Activated T-cell treated with anti-CD3 and anti-CD28 coated beads, Interleukin-2, amount 50 U/mL, for 48 hours (primary cell): ENCODE results near the gene METTL22.

Experiments used
- DNase-seq, 2 experiments: peaks; one replicate each; pipeline ENCODE4 v3.0.0-alpha.2; 2020

The METTL22 gene

GRCh38 chr16:8595783-8596182 is 25.7 kb upstream of the METTL22 start:
- no peak for DNase-seq

GRCh38 chr16:8596581-8596980 is 24.9 kb upstream of the METTL22 start:
- no peak for DNase-seq

- no peak for DNase-seq
Measured at GRCh38 chr16:8600144-8600775, 21.2 kb upstream of the METTL22 start.

- DNase-seq, result no peak
Measured at GRCh38 chr16:8605554-8605953, 15.9 kb upstream of the METTL22 start.

GRCh38 chr16:8607214-8607613 is 14.3 kb upstream of the METTL22 start:
- no peak for DNase-seq

- DNase-seq, result no peak
Measured at GRCh38 chr16:8611122-8611521, 10.4 kb upstream of the METTL22 start.

- DNase-seq, result no peak
Measured at GRCh38 chr16:8611886-8612600, 9.5 kb upstream of the METTL22 start.

- DNase-seq, result no peak
Measured at GRCh38 chr16:8614435-8615029, 7.0 kb upstream of the METTL22 start.

- DNase-seq, result no peak
Measured at GRCh38 chr16:8619671-8620370, 1.7 kb upstream of the METTL22 start.

- DNase-seq, result peak in 1 of 2 experiments; percentile 19
Measured at GRCh38 chr16:8620535-8620934, 963 bp upstream of the METTL22 start.

GRCh38 chr16:8621222-8621571 is 301 bp upstream of the METTL22 start:
- DNase-seq, result no peak

- DNase-seq, result no peak
Measured at GRCh38 chr16:8622315-8622656, 788 bp downstream of the METTL22 start.

GRCh38 chr16:8623634-8624033 is 2.1 kb downstream of the METTL22 start:
- no peak for DNase-seq

- no peak for DNase-seq
Measured at GRCh38 chr16:8625491-8626087, 4.1 kb downstream of the METTL22 start.

- no peak for DNase-seq
Measured at GRCh38 chr16:8626946-8627345, 5.4 kb downstream of the METTL22 start.

- no peak for DNase-seq
Measured at GRCh38 chr16:8627456-8627855, 6.0 kb downstream of the METTL22 start.

- DNase-seq, result no peak
Measured at GRCh38 chr16:8628981-8629725, 7.7 kb downstream of the METTL22 start.

- DNase-seq, result no peak
Measured at GRCh38 chr16:8630255-8630953, 8.9 kb downstream of the METTL22 start.

- DNase-seq, result no peak
Measured at GRCh38 chr16:8631373-8631772, 9.9 kb downstream of the METTL22 start.

- DNase-seq, result no peak
Measured at GRCh38 chr16:8631818-8632465, 10.4 kb downstream of the METTL22 start.

GRCh38 chr16:8632675-8633182 is 11.2 kb downstream of the METTL22 start:
- no peak for DNase-seq
